ENCODE results near the gene TSC2.

The TSC2 gene

DNA sequence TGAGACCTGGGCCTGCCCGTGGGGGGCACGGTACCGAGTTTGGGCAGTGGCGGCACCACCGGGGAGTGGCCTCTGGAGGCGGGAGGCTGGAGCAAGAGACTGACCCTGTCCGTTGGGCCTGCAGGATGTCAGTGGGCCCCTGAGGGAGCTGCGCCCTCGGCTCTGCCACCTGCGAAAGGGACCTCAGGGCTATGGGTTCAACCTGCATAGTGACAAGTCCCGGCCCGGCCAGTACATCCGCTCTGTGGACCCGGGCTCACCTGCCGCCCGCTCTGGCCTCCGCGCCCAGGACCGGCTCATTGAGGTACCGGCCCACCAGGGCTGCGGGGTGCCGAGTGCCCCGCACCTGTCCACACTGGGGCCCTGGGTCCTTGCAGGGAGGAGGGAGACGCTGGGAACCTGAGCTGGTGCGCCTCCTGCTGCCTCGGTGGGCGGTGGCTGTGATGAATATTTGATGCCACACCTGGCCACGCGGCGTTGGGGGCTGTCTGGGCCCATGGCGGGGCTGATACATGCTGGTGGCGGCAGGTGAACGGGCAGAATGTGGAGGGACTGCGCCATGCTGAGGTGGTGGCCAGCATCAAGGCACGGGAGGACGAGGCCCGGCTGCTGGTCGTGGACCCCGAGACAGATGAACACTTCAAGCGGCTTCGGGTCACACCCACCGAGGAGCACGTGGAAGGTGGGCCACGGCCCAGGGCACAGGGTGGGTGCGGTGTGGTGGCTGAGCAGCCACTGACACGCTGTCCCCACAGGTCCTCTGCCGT, 11.4 kb upstream of the TSC2 start:
- in situ Hi-C loops (cut with HindIII; ENCODE audit: low sequenced_read_pairs), result no loop called here
- no peak for DNase-seq (ENCODE audit: low read depth, low spot score)
- no peak overlapping the region for H3K4me3 ChIP-seq (ENCODE audit: low read depth, low read length)
- TF ChIP-seq, protein P1, sequence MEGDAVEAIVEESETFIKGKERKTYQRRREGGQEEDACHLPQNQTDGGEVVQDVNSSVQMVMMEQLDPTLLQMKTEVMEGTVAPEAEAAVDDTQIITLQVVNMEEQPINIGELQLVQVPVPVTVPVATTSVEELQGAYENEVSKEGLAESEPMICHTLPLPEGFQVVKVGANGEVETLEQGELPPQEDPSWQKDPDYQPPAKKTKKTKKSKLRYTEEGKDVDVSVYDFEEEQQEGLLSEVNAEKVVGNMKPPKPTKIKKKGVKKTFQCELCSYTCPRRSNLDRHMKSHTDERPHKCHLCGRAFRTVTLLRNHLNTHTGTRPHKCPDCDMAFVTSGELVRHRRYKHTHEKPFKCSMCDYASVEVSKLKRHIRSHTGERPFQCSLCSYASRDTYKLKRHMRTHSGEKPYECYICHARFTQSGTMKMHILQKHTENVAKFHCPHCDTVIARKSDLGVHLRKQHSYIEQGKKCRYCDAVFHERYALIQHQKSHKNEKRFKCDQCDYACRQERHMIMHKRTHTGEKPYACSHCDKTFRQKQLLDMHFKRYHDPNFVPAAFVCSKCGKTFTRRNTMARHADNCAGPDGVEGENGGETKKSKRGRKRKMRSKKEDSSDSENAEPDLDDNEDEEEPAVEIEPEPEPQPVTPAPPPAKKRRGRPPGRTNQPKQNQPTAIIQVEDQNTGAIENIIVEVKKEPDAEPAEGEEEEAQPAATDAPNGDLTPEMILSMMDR (IDR thresholded peaks at IDR 0.05; ENCODE audit: low read depth, low read length), result no peak

DNA sequence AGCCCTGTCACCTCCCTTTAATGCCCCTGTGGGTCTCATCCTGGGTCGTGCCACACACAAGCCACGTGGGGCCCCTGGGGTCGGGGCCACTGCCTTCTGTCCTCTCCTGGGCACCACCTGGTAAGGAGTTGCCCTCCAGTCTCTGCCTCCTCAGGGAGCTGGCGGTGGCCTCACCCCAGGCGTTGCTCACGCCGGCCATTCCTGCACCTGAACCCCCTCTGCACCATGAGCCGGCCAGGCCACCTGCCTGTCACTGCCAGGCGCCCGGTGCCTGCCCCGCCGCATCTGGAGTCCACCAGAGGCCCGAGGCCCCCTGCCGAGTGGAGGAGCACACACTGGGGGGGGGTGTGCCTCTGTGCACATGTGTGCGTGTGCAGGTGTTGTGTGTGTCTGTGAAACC, 10.7 kb upstream of the TSC2 start:
- DNase-seq (ENCODE audit: low read depth, low spot score), result no peak
- no peak overlapping the region for H3K4me3 ChIP-seq (ENCODE audit: low read depth, low read length)
- in situ Hi-C loops (cut with HindIII; ENCODE audit: low sequenced_read_pairs), result no loop called here
- TF ChIP-seq, protein P1 (IDR thresholded peaks at IDR 0.05; ENCODE audit: low read depth, low read length), result no peak

DNA sequence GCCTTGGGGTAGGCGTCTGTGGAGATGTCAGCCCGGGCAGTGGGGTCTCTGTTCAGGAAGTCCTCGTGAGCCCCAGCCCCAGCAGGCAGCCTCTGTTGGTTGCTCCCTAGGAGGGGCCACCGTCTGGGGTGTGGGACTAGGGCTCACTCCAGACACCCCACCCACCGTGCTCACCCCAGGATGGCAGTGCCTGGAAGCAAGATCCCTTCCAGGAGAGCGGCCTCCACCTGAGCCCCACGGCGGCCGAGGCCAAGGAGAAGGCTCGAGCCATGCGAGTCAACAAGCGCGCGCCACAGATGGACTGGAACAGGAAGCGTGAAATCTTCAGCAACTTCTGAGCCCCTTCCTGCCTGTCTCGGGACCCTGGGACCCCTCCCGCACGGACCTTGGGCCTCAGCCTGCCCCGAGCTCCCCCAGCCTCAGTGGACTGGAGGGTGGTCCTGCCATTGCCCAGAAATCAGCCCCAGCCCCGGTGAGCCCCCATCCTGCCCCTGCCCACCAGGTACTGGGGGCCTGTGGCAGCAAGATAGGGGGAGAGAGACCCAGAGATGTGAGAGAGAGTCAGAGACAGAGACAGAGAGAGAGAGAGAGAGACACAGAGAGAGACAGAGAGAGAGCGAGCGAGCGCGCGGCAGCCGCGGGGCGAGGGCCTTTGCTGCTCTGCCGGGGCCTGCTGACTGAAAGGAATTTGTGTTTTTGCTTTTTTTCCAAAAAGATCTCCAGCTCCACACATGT, 10.0 kb upstream of the TSC2 start:
- in situ Hi-C loops (cut with HindIII; ENCODE audit: low sequenced_read_pairs), result no loop called here
- DNase-seq (ENCODE audit: low read depth, low spot score), result no peak

DNA sequence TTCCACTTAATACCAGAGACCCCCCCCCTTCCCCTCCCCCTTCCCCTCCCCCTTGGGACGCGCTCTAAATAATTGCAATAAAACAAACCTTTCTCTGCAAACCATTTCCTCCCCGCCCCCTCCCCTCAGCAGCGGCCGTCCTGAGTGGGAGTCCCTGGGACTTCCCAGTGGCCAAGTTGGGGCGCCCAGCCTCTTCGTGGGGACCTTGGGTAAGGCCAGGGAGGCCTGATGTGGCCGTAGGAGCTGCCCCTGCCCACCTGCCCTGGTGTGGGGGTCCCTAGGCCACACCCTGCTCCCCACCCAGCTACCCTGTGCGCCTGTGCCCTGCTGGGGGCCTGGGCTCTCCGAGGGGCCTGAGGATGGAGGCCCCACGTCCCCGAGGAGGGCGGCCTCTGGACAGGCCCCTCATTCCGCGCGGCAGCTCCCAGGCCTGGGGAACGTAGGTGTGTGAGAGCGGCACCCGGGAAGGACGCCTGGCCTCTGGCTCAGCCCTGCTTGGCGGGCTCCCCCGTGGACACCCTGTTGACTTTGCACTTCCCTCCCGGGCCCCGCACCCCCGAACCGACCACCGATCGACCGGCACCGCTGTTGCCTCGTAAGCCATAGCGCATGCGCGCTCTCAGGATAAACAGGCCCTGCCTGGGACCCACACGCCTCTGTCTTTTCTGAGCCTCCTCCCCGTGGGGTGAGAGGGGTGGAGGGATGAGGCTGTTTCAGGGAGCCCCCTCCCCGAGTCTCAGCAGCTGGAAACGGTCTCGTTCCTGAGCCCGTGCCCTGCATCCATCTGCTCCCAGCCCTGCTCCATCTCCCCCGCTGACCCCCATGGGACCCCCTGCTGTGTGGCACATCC, 9.2 kb upstream of the TSC2 start:
- no peak for DNase-seq (ENCODE audit: low read depth, low spot score)
- in situ Hi-C loops (cut with HindIII; ENCODE audit: low sequenced_read_pairs), result no loop called here
- TF ChIP-seq, protein P1 (IDR thresholded peaks at IDR 0.05; ENCODE audit: low read depth, low read length), result no peak
- no peak overlapping the region for H3K4me3 ChIP-seq (ENCODE audit: low read depth, low read length)

More for the DNA sequence above, 10.0 kb upstream of the TSC2 start:
- TF ChIP-seq, protein P1 (IDR thresholded peaks at IDR 0.05; ENCODE audit: low read depth, low read length), result no peak
- no peak overlapping the region for H3K4me3 ChIP-seq (ENCODE audit: low read depth, low read length)

DNA sequence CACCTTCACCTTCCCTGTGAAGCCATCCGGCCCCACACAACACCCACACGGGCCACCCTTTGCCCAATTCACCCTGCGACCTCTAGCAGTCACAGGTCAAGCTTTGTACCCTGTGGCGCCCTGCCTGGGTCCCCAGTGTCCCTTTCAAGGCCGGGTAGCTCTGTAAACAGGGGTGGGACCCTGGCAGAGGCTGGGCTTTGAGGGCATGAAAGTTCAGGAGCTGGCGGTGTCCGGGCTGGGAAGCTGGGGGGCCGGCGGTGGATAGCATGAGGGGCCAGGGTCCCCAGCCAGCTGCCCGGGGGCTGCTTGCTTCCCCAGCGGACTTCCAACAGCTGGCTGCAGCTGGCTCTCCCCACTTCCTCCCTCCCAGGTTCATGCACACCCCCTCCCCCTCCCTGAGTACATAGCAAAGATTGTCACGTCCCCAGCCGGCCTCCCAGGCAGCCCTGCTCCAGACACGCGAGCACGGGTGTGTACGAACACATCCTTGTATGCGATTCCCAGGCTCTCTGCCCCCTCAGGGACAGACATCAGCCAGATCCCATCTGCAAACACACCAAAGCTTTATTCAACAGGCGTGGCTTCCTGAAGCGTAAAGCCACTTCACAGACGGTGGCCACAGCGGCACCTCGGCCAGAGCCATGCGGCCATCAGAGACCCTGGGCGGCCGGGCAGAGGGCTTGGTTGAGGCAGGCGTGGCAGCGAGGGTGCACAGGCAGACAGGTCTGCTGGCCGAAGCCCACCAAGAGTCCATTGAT, 8.3 kb upstream of the TSC2 start:
- H3K4me3 ChIP-seq (ENCODE audit: low read depth, low read length), result no peak overlapping the region
- TF ChIP-seq, protein P1 (IDR thresholded peaks at IDR 0.05; ENCODE audit: low read depth, low read length), result no peak
- peak; percentile 62 for DNase-seq (ENCODE audit: low read depth, low spot score)
- in situ Hi-C loops (cut with HindIII; ENCODE audit: low sequenced_read_pairs), result no loop called here

All from astrocyte of the spinal cord (primary cell).